ENCODE results near the gene UGT1A3.

DNA sequence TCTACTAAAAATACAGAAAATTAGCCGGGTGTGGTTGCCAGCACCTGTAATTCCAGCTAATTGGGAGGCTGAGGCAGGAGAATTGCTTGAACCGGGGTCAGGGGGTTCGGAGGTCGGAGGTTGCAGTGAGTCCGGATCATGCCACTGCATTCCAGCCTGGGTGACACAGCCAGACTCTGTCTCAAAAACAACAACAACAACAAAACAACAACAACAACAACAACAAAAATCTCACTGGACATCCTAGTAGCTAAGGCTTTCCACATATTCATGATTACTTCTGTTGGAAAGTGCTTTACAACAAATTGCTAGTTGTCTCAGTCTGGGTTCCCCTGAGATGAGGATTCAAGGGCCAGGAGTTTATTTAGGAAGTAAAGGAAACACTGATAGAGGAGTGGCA lies 45.0 kb downstream of the UGT1A3 start:
- TF ChIP-seq, protein P1, sequence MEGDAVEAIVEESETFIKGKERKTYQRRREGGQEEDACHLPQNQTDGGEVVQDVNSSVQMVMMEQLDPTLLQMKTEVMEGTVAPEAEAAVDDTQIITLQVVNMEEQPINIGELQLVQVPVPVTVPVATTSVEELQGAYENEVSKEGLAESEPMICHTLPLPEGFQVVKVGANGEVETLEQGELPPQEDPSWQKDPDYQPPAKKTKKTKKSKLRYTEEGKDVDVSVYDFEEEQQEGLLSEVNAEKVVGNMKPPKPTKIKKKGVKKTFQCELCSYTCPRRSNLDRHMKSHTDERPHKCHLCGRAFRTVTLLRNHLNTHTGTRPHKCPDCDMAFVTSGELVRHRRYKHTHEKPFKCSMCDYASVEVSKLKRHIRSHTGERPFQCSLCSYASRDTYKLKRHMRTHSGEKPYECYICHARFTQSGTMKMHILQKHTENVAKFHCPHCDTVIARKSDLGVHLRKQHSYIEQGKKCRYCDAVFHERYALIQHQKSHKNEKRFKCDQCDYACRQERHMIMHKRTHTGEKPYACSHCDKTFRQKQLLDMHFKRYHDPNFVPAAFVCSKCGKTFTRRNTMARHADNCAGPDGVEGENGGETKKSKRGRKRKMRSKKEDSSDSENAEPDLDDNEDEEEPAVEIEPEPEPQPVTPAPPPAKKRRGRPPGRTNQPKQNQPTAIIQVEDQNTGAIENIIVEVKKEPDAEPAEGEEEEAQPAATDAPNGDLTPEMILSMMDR (IDR thresholded peaks at IDR 0.05; ENCODE audit: low read length), result no peak
- no peak for TF ChIP-seq EZH2 (optimal IDR thresholded peaks at IDR 0.05; ENCODE audit: low read depth, low read length)
- no peak for TF ChIP-seq EZH2phosphoT487 (IDR thresholded peaks at IDR 0.05; ENCODE audit: low read length)

Measured in MM.1S (cell line).